Activated naive CD8-positive, alpha-beta T cell treated with anti-CD3 and anti-CD28 coated beads, Interleukin-2, amount 50 U/mL, for 16 hours (primary cell): ENCODE measurements around the gene MAPK12.
A peak's percentile ranks its signal among the peaks of the same experiment; 100 is the strongest.
"Not testable (repeated sequence)": the region's sequence is repeated elsewhere in the genome, so short reads cannot be mapped to it uniquely, and the experiment has no call there.

Experiments used
- DNase-seq: peaks from one replicate; pipeline ENCODE4 v3.0.0-alpha.2; 2020; ENCODE audit warnings: low read depth, low spot score

Gene MAPK12

GRCh38 chr22:50216055-50216683 is 45.3 kb downstream of the MAPK12 start:
- DNase-seq, result no peak

GRCh38 chr22:50215297-50216054 is 46.0 kb downstream of the MAPK12 start:
- DNase-seq, result no peak

- DNase-seq, result no peak
Observed at GRCh38 chr22:50213263-50213662, 48.2 kb downstream of the MAPK12 start.

GRCh38 chr22:50211147-50211546 is 50.3 kb downstream of the MAPK12 start:
- DNase-seq, result no peak

- DNase-seq, result no peak
Observed at GRCh38 chr22:50210378-50211139, 50.9 kb downstream of the MAPK12 start.

- DNase-seq, result peak; percentile 27
Observed at GRCh38 chr22:50209893-50210292, 51.6 kb downstream of the MAPK12 start.

GRCh38 chr22:50208939-50209892 is 52.3 kb downstream of the MAPK12 start:
- no peak for DNase-seq

GRCh38 chr22:50208430-50208938 is 53.0 kb downstream of the MAPK12 start:
- DNase-seq, result no peak

GRCh38 chr22:50207383-50208140 is 53.9 kb downstream of the MAPK12 start:
- DNase-seq, result no peak

GRCh38 chr22:50206599-50206998 is 54.9 kb downstream of the MAPK12 start:
- no peak for DNase-seq

GRCh38 chr22:50205781-50206569 is 55.5 kb downstream of the MAPK12 start:
- DNase-seq, result no peak

GRCh38 chr22:50204998-50205397 is 56.5 kb downstream of the MAPK12 start:
- not testable (repeated sequence) for DNase-seq

GRCh38 chr22:50204571-50204970 is 56.9 kb downstream of the MAPK12 start:
- no peak for DNase-seq

- DNase-seq, result no peak
Observed at GRCh38 chr22:50203288-50203687, 58.2 kb downstream of the MAPK12 start.
